CD4-positive, alpha-beta T cell (primary cell): ENCODE results near the gene GNRHR. TPM values are rescaled to one million over a fixed set of nuclear protein-coding genes. Genes with fewer than 3 reads are reported as not detected.
"Not testable (repeated sequence)": the region's sequence is repeated elsewhere in the genome, so short reads cannot be mapped to it uniquely, and the experiment has no call there.

Experiments
- ATAC-seq: fragments of 200-7000 bp; cut with Tn5 transposase; one replicate; pipeline ENCODE4 v1.10.0; 2022; ENCODE audit warnings: mild to moderate bottlenecking; ENCODE audit not compliant: poor library complexity
- CTCF ChIA-PET: fragments of 350-600 bp; sonication (Branson Sonifier 250); formaldehyde crosslinking; loops from one replicate; lab custom pipeline; 2021; ENCODE audit warnings: antibody characterized with exemption, inconsistent platforms; lab: Charles Lee
- POLR2A ChIA-PET: fragments of 350-600 bp; sonication (Branson Sonifier 250); formaldehyde crosslinking; loops from one replicate; lab custom pipeline; 2021; ENCODE audit warnings: antibody characterized with exemption, inconsistent platforms; lab: Charles Lee
- DNase-seq, 14 experiments: peaks; one replicate each; pipeline ENCODE4 v3.0.0-alpha.2; 2013 to 2020; ENCODE audit warnings: mixed read lengths in 2 of 14
- H3K27ac ChIP-seq, 2 donors: one replicate each; pipeline versions ENCODE4 v1.5.1 to v1.7.0; 2013; ENCODE audit warnings: low read length in 2 of 2, low read depth in 1 of 2, mild to moderate bottlenecking in 1 of 2
- H3K27me3 ChIP-seq, 2 experiments: 1 replicate in 1 of 2; 2 replicates in 1 of 2; pipeline versions ENCODE4 v1.6.1 to v1.7.0; 2013; ENCODE audit warnings: low read length in 2 of 2, control low read depth in 1 of 2, mild to moderate bottlenecking in 1 of 2, moderate library complexity in 1 of 2; ENCODE audit not compliant: insufficient read depth in 2 of 2, control insufficient read depth in 1 of 2
- H3K36me3 ChIP-seq: one replicate; pipeline ENCODE4 v1.6.1; 2013; ENCODE audit warnings: low read length, control low read depth; ENCODE audit not compliant: insufficient read depth
- H3K4me1 ChIP-seq: one replicate; pipeline ENCODE4 v1.6.1; 2013; ENCODE audit warnings: low read length, control low read depth; ENCODE audit not compliant: insufficient read depth
- H3K4me3 ChIP-seq: one replicate; pipeline ENCODE4 v1.5.1; 2013; ENCODE audit warnings: mild to moderate bottlenecking, low read length, moderate library complexity
- H3K9me3 ChIP-seq, 2 experiments: 1 replicate in 1 of 2; 2 replicates in 1 of 2; pipeline versions ENCODE4 v1.6.1 to v1.7.0; 2013; ENCODE audit warnings: low read length in 2 of 2, mild to moderate bottlenecking in 2 of 2, control low read depth in 1 of 2, moderate library complexity in 1 of 2; ENCODE audit not compliant: control insufficient read depth in 1 of 2, insufficient read depth in 1 of 2
- H3K27ac Mint-ChIP-seq: one replicate; pipeline ENCODE4 v1.8.0; 2020; ENCODE audit warnings: mixed read lengths
- H3K27me3 Mint-ChIP-seq: one replicate; pipeline ENCODE4 v1.8.0; 2021; ENCODE audit warnings: mixed read lengths
- H3K36me3 Mint-ChIP-seq: one replicate; pipeline ENCODE4 v1.8.0; 2021; ENCODE audit warnings: low read depth, mixed read lengths
- H3K4me1 Mint-ChIP-seq: one replicate; pipeline ENCODE4 v1.8.0; 2021; ENCODE audit warnings: low read depth, mixed read lengths
- H3K4me3 Mint-ChIP-seq: one replicate; pipeline ENCODE4 v1.8.0; 2020; ENCODE audit warnings: mild to moderate bottlenecking, mixed read lengths
- H3K9me3 Mint-ChIP-seq: one replicate; pipeline ENCODE4 v1.8.0; 2020; ENCODE audit warnings: mixed read lengths
- CTCF ChIP-seq: fragments of 200-600 bp; IDR thresholded peaks from one replicate; pipeline ENCODE4 v1.8.0; 2022; ENCODE audit warnings: antibody characterized with exemption, mild to moderate bottlenecking
- intact Hi-C, 2 experiments: fragments of 100-400 bp; cut with DNase I in 1 of 2; cut with micrococcal nuclease in 1 of 2; formaldehyde crosslinking; loops; one replicate each; pipeline versions ENCODE4 v1.15.1 to v1.9.0; 2023 to 2025; cut with DNase I, micrococcal nuclease
- total RNA-seq, 174 experiments: library from RNA in 2 of 174; stranded (reverse) in 2 of 174; gene quantifications; one replicate each; pipeline ENCODE4 v1.2.3 and lab custom pipeline; 2021 to 2026

The GNRHR gene
- total RNA-seq, 2 experiments from 2014 or later: not detected

- Histone ChIP-seq H3K36me3 (no peaks in the 10 kb centered on the region), H3K27ac (no peak overlapping the region), H3K9me3 (no peaks in the 10 kb centered on the region), H3K27me3 (no peaks in the 10 kb centered on the region), H3K4me1 (peaks cover 3% of the 10 kb centered on the region), H3K4me3 (no peak overlapping the region)
- TF ChIP-seq CTCF: no peak
- CTCF ChIA-PET: interaction anchor here (1.1 to 1.6 kb wide), 2 partner anchors 16 to 19 kb away, joined by 3 read pairs; no protein-coding TSS in a partner anchor
- ATAC-seq: no peak
- Mint-ChIP-seq H3K36me3 (no peaks in the 10 kb centered on the region), H3K27me3 (no peaks in the 10 kb centered on the region), H3K4me3 (no peak overlapping the region), H3K27ac (no peak overlapping the region), H3K9me3 (no peaks in the 10 kb centered on the region), H3K4me1 (peaks cover 4% of the 10 kb centered on the region)
- intact Hi-C loops: no loop called here
- POLR2A ChIA-PET: no interaction called here
- DNase-seq: no peak
Measured at GRCh38 chr4:67765401-67765800, 11.2 kb upstream of the GNRHR start.

- no peak overlapping the region for H3K27ac ChIP-seq
- no peaks in the 10 kb centered on the region for H3K27me3 Mint-ChIP-seq
Measured at GRCh38 chr4:67764183-67764582, 10.0 kb upstream of the GNRHR start.

GRCh38 chr4:67762086-67762485, 7.9 kb upstream of the GNRHR start:
- Mint-ChIP-seq H3K9me3 (no peaks in the 10 kb centered on the region), H3K4me3 (no peak overlapping the region), H3K27me3 (no peaks in the 10 kb centered on the region), H3K27ac (no peak overlapping the region), H3K36me3 (no peaks in the 10 kb centered on the region), H3K4me1 (peaks cover 4% of the 10 kb centered on the region)
- H3K27me3 ChIP-seq: no peaks in the 10 kb centered on the region
- POLR2A ChIA-PET: no interaction called here
- no peaks in the 10 kb centered on the region for H3K9me3 ChIP-seq
- no peak for ATAC-seq
- CTCF ChIA-PET: interaction anchor here (0.6 kb wide), 1 partner anchor 15 kb away, joined by 3 read pairs; no protein-coding TSS in a partner anchor
- no peaks in the 10 kb centered on the region for H3K36me3 ChIP-seq
- H3K27ac ChIP-seq: no peak overlapping the region
- TF ChIP-seq CTCF: no peak
- no peak overlapping the region for H3K4me3 ChIP-seq
- intact Hi-C loops: no loop called here
- peaks cover 3% of the 10 kb centered on the region for H3K4me1 ChIP-seq
- peak in 1 of 14 experiments; percentile 21 for DNase-seq

More at GRCh38 chr4:67764183-67764582, 10.0 kb upstream of the GNRHR start:
- H3K36me3 ChIP-seq: no peaks in the 10 kb centered on the region
- peaks cover 4% of the 10 kb centered on the region for H3K4me1 Mint-ChIP-seq
- POLR2A ChIA-PET: no interaction called here
- TF ChIP-seq CTCF: no peak
- DNase-seq (no peak), ATAC-seq (no peak)
- CTCF ChIA-PET: interaction anchor here (1.1 to 1.6 kb wide), 2 partner anchors 15 to 18 kb away, joined by 3 read pairs; no protein-coding TSS in a partner anchor
- no peaks in the 10 kb centered on the region for H3K9me3 ChIP-seq
- no peaks in the 10 kb centered on the region for H3K27me3 ChIP-seq
- no peaks in the 10 kb centered on the region for H3K9me3 Mint-ChIP-seq
- no peaks in the 10 kb centered on the region for H3K36me3 Mint-ChIP-seq
- H3K4me1 ChIP-seq: peaks cover 3% of the 10 kb centered on the region
- no peak overlapping the region for H3K27ac Mint-ChIP-seq
- no peak overlapping the region for H3K4me3 ChIP-seq
- intact Hi-C loops: no loop called here
- no peak overlapping the region for H3K4me3 Mint-ChIP-seq

GRCh38 chr4:67756991-67757390, 2.8 kb upstream of the GNRHR start:
- H3K27ac ChIP-seq, H3K27me3 Mint-ChIP-seq, H3K36me3 Mint-ChIP-seq, H3K9me3 ChIP-seq, H3K4me1 Mint-ChIP-seq, DNase-seq, POLR2A ChIA-PET, H3K27ac Mint-ChIP-seq, H3K4me1 ChIP-seq, H3K4me3 Mint-ChIP-seq, intact Hi-C loops, H3K36me3 ChIP-seq, H3K4me3 ChIP-seq, H3K9me3 Mint-ChIP-seq, ATAC-seq, H3K27me3 ChIP-seq: not testable (repeated sequence)
- CTCF ChIA-PET: interaction anchor here (1.9 kb wide), 1 partner anchor 10 kb away, joined by 6 read pairs; no protein-coding TSS in a partner anchor
